Panc1 (cell line): ENCODE measurements around the gene MFN1. TPM values are rescaled to one million over a fixed set of nuclear protein-coding genes. Genes with fewer than 3 reads are reported as not detected.

Source experiments
- ATAC-seq: fragments of 200-7000 bp; cut with Tn5 transposase; 2 replicates; pipeline ENCODE4 v1.9.1; 2020; ENCODE audit warnings: mild to moderate bottlenecking, moderate library complexity
- BruUV-seq: library from RNA; stranded (reverse); fragments of 400-500 nt; replicated peaks from 2 replicates; lab custom pipeline; 2021; lab: Mats Ljungman, UMichigan
- CTCF ChIA-PET: fragments of 300-600 bp; sonication (Branson Sonifier 250); formaldehyde crosslinking; loops from one replicate; lab custom pipeline; 2022; ENCODE audit warnings: antibody characterized with exemption; lab: Charles Lee
- POLR2A ChIA-PET: fragments of 300-600 bp; sonication (Branson Sonifier 250); formaldehyde crosslinking; loops from one replicate; lab custom pipeline; 2022; ENCODE audit warnings: antibody characterized with exemption; lab: Charles Lee
- DNase-seq: peaks from one replicate; pipeline ENCODE4 v3.0.0-alpha.2; 2010; ENCODE audit warnings: low read depth, low spot score
- H3K27ac ChIP-seq: 2 replicates; pipeline ENCODE4 v1.5.1; 2011; ENCODE audit warnings: mild to moderate bottlenecking, low read length, inconsistent platforms
- H3K27me3 ChIP-seq: fragments of 200-500 bp; sonication (Bioruptor generic); 2 replicates; pipeline ENCODE4 v1.6.0; 2014; ENCODE audit warnings: low read length, inconsistent platforms; ENCODE audit not compliant: control insufficient read depth, insufficient read depth
- H3K36me3 ChIP-seq: fragments of 200-500 bp; sonication (Bioruptor generic); 2 replicates; pipeline ENCODE4 v1.5.1; 2014; ENCODE audit warnings: inconsistent platforms, mild to moderate bottlenecking, low read length, moderate library complexity; ENCODE audit not compliant: control insufficient read depth, insufficient read depth
- H3K4me1 ChIP-seq: 2 replicates; pipeline ENCODE4 v1.5.1; 2011; ENCODE audit warnings: inconsistent platforms, mild to moderate bottlenecking, low read length, moderate library complexity; ENCODE audit not compliant: control insufficient read depth, insufficient read depth
- H3K4me3 ChIP-seq, 2 experiments: 2 replicates each; pipeline ENCODE4 v1.5.1; 2011 to 2012; ENCODE audit warnings: low read depth in 2 of 2, low read length in 2 of 2, mild to moderate bottlenecking in 2 of 2, inconsistent platforms in 1 of 2, moderate library complexity in 1 of 2
- H3K9me3 ChIP-seq: fragments of 200-500 bp; sonication (Bioruptor generic); 2 replicates; pipeline ENCODE4 v1.5.1; 2014; ENCODE audit warnings: low read depth, mild to moderate bottlenecking, inconsistent platforms, low read length, moderate library complexity; ENCODE audit not compliant: control insufficient read depth, insufficient read depth
- POLR2AphosphoS5 ChIP-seq: IDR thresholded peaks from 2 replicates; pipeline ENCODE4 v1.6.1; 2012; ENCODE audit warnings: mild to moderate bottlenecking, low read depth, low read length, moderate library complexity
- SIN3A ChIP-seq: IDR thresholded peaks from 2 replicates; pipeline ENCODE4 v1.6.1; 2012; ENCODE audit warnings: low read depth, mild to moderate bottlenecking, low read length, moderate library complexity, borderline replicate concordance; ENCODE audit not compliant: insufficient read depth
- TCF7L2 ChIP-seq: IDR thresholded peaks from 2 replicates; pipeline ENCODE4 v1.6.1; 2011; ENCODE audit warnings: mild to moderate bottlenecking, low read depth, low read length, inconsistent platforms
- in situ Hi-C: cut with HindIII; loops from 2 replicates; pipeline ENCODE4 v1.10.0; 2016; ENCODE audit warnings: low sequenced_read_pairs, low pct_unique_long_range_greater_than_20kb
- intact Hi-C: fragments of 100-400 bp; cut with micrococcal nuclease; formaldehyde crosslinking; loops from one replicate; pipeline ENCODE4 v1.10.0; 2022; ENCODE audit not compliant: unreplicated experiment
- total RNA-seq: library from RNA; stranded (reverse); gene quantifications from one replicate; pipeline ENCODE4 v1.2.1, GENCODE V29; 2021; ENCODE audit not compliant: unreplicated experiment
- TF ChIP-seq, protein P1 (sequence below), 2 experiments: IDR thresholded peaks; 2 replicates each; pipeline ENCODE4 v1.6.1; 2011 to 2012; ENCODE audit warnings: low read depth in 2 of 2, control low read depth in 1 of 2, low read length in 1 of 2, mild to moderate bottlenecking in 1 of 2, moderate library complexity in 1 of 2; ENCODE audit not compliant: insufficient read depth in 1 of 2
- TF ChIP-seq, protein P2 (sequence below): fragments of 450-650 bp; IDR thresholded peaks from 2 replicates; pipeline ENCODE4 v1.5.1; 2017; ENCODE audit warnings: mild to moderate bottlenecking

MFN1 gene
- total RNA-seq, 1 experiment from 2014 or later = 73.5 TPM

DNA sequence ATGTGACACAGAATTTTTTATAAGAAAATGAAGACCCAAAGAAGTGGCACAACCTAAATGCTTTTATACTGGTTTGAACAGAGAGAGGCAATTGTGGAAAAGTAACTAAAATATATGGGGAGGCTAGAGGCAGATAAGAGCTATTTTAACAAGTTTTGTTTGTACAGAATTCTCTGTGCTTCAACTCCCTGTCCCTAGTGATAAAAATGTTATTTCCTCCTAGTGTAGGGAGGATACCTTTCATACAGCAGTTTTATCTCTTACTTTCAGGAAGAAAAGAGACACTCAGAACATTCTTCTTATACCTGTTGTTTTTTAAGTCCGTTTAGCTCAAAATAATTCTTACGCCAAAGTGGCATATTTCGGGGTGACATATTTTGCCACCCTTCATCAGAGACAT, 45.9 kb upstream of the MFN1 start:
- H3K9me3 ChIP-seq = no peaks in the 10 kb centered on the region
- ChIA-PET CTCF (no interaction called here), POLR2A (no interaction called here)
- no peaks in the 10 kb centered on the region for H3K4me1 ChIP-seq
- DNase-seq = no peak
- TF ChIP-seq, protein P1, sequence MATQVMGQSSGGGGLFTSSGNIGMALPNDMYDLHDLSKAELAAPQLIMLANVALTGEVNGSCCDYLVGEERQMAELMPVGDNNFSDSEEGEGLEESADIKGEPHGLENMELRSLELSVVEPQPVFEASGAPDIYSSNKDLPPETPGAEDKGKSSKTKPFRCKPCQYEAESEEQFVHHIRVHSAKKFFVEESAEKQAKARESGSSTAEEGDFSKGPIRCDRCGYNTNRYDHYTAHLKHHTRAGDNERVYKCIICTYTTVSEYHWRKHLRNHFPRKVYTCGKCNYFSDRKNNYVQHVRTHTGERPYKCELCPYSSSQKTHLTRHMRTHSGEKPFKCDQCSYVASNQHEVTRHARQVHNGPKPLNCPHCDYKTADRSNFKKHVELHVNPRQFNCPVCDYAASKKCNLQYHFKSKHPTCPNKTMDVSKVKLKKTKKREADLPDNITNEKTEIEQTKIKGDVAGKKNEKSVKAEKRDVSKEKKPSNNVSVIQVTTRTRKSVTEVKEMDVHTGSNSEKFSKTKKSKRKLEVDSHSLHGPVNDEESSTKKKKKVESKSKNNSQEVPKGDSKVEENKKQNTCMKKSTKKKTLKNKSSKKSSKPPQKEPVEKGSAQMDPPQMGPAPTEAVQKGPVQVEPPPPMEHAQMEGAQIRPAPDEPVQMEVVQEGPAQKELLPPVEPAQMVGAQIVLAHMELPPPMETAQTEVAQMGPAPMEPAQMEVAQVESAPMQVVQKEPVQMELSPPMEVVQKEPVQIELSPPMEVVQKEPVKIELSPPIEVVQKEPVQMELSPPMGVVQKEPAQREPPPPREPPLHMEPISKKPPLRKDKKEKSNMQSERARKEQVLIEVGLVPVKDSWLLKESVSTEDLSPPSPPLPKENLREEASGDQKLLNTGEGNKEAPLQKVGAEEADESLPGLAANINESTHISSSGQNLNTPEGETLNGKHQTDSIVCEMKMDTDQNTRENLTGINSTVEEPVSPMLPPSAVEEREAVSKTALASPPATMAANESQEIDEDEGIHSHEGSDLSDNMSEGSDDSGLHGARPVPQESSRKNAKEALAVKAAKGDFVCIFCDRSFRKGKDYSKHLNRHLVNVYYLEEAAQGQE (IDR thresholded peaks at IDR 0.05; ENCODE audit: insufficient read depth in 1 of 2, low read depth in 2 of 2, low read length in 1 of 2) = no peak
- TF ChIP-seq POLR2AphosphoS5 = no peak
- no peak for TF ChIP-seq TCF7L2
- no peak for TF ChIP-seq SIN3A
- TF ChIP-seq, protein P2, sequence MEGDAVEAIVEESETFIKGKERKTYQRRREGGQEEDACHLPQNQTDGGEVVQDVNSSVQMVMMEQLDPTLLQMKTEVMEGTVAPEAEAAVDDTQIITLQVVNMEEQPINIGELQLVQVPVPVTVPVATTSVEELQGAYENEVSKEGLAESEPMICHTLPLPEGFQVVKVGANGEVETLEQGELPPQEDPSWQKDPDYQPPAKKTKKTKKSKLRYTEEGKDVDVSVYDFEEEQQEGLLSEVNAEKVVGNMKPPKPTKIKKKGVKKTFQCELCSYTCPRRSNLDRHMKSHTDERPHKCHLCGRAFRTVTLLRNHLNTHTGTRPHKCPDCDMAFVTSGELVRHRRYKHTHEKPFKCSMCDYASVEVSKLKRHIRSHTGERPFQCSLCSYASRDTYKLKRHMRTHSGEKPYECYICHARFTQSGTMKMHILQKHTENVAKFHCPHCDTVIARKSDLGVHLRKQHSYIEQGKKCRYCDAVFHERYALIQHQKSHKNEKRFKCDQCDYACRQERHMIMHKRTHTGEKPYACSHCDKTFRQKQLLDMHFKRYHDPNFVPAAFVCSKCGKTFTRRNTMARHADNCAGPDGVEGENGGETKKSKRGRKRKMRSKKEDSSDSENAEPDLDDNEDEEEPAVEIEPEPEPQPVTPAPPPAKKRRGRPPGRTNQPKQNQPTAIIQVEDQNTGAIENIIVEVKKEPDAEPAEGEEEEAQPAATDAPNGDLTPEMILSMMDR = no peak
- ATAC-seq = no peak
- intact Hi-C loops = no loop called here
- H3K27me3 ChIP-seq = peaks cover 2% of the 10 kb centered on the region; the same call in 1 of the 2 replicates
- no TSS peak for BruUV-seq
- H3K4me3 ChIP-seq = no peak overlapping the region
- no peak overlapping the region for H3K27ac ChIP-seq
- in situ Hi-C loops = no loop called here
- H3K36me3 ChIP-seq = no peaks in the 10 kb centered on the region

- H3K27ac ChIP-seq = no peak overlapping the region
- intact Hi-C loops = no loop called here
- DNase-seq = no peak
- no peaks in the 10 kb centered on the region for H3K4me1 ChIP-seq
- no peak for ATAC-seq
- H3K4me3 ChIP-seq = no peak overlapping the region
- ChIA-PET POLR2A (no interaction called here), CTCF (no interaction called here)
- H3K9me3 ChIP-seq = no peaks in the 10 kb centered on the region
- in situ Hi-C loops = no loop called here
- TF ChIP-seq, protein P1 (IDR thresholded peaks at IDR 0.05; ENCODE audit: insufficient read depth in 1 of 2, low read depth in 2 of 2, low read length in 1 of 2) = no peak
- TF ChIP-seq, protein P2 = no peak
- TF ChIP-seq TCF7L2 = no peak
- TF ChIP-seq SIN3A = no peak
- no peak for TF ChIP-seq POLR2AphosphoS5
- BruUV-seq = no TSS peak
- H3K36me3 ChIP-seq = no peaks in the 10 kb centered on the region
- H3K27me3 ChIP-seq = peaks cover 2% of the 10 kb centered on the region; the same call in 1 of the 2 replicates
Observed at GRCh38 chr3:179302111-179302510, 45.4 kb upstream of the MFN1 start.
